ENCODE results near the gene QPCT. TPM values are rescaled to one million over a fixed set of nuclear protein-coding genes. Genes with fewer than 3 reads are reported as not detected.

QPCT gene
- total RNA-seq, 1 experiment from 2014 or later: 13.6 TPM

DNA sequence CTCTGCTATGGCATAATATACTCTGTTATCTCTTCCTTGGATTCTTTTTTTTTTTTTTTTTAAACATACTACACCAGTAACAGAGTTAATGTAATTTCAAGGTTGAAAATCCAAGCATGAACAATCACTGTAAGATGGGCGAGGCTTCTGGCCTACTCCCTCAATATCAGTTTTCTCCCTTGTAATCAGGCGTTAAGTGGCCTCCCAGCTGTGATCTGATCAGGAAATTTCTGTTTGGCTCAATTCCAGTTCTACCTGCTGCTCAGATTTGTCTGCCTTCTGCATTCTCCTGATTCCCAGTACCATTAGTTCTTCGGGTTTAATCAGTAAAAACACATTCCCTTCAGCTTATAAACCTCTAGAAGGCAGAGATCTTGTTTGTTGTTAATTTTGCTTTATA is 38.4 kb upstream of the QPCT start (continued):
- TF ChIP-seq, protein P1, sequence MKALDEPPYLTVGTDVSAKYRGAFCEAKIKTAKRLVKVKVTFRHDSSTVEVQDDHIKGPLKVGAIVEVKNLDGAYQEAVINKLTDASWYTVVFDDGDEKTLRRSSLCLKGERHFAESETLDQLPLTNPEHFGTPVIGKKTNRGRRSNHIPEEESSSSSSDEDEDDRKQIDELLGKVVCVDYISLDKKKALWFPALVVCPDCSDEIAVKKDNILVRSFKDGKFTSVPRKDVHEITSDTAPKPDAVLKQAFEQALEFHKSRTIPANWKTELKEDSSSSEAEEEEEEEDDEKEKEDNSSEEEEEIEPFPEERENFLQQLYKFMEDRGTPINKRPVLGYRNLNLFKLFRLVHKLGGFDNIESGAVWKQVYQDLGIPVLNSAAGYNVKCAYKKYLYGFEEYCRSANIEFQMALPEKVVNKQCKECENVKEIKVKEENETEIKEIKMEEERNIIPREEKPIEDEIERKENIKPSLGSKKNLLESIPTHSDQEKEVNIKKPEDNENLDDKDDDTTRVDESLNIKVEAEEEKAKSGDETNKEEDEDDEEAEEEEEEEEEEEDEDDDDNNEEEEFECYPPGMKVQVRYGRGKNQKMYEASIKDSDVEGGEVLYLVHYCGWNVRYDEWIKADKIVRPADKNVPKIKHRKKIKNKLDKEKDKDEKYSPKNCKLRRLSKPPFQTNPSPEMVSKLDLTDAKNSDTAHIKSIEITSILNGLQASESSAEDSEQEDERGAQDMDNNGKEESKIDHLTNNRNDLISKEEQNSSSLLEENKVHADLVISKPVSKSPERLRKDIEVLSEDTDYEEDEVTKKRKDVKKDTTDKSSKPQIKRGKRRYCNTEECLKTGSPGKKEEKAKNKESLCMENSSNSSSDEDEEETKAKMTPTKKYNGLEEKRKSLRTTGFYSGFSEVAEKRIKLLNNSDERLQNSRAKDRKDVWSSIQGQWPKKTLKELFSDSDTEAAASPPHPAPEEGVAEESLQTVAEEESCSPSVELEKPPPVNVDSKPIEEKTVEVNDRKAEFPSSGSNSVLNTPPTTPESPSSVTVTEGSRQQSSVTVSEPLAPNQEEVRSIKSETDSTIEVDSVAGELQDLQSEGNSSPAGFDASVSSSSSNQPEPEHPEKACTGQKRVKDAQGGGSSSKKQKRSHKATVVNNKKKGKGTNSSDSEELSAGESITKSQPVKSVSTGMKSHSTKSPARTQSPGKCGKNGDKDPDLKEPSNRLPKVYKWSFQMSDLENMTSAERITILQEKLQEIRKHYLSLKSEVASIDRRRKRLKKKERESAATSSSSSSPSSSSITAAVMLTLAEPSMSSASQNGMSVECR (CRISPR knock-in tag; IDR thresholded peaks at IDR 0.05; ENCODE audit: borderline replicate concordance): no peak
- no peak for TF ChIP-seq FOXK1 (CRISPR knock-in tag; IDR thresholded peaks at IDR 0.05)
- no peak for TF ChIP-seq HMGA2 (CRISPR knock-in tag; IDR thresholded peaks at IDR 0.05)
- TF ChIP-seq ZNF121 (CRISPR knock-in tag; IDR thresholded peaks at IDR 0.05): no peak
- TF ChIP-seq, protein P2, sequence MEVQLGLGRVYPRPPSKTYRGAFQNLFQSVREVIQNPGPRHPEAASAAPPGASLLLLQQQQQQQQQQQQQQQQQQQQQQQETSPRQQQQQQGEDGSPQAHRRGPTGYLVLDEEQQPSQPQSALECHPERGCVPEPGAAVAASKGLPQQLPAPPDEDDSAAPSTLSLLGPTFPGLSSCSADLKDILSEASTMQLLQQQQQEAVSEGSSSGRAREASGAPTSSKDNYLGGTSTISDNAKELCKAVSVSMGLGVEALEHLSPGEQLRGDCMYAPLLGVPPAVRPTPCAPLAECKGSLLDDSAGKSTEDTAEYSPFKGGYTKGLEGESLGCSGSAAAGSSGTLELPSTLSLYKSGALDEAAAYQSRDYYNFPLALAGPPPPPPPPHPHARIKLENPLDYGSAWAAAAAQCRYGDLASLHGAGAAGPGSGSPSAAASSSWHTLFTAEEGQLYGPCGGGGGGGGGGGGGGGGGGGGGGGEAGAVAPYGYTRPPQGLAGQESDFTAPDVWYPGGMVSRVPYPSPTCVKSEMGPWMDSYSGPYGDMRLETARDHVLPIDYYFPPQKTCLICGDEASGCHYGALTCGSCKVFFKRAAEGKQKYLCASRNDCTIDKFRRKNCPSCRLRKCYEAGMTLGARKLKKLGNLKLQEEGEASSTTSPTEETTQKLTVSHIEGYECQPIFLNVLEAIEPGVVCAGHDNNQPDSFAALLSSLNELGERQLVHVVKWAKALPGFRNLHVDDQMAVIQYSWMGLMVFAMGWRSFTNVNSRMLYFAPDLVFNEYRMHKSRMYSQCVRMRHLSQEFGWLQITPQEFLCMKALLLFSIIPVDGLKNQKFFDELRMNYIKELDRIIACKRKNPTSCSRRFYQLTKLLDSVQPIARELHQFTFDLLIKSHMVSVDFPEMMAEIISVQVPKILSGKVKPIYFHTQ (CRISPR knock-in tag; IDR thresholded peaks at IDR 0.05): no peak
- TF ChIP-seq NR1H2 (CRISPR knock-in tag; IDR thresholded peaks at IDR 0.05): no peak
- TF ChIP-seq, protein P3, sequence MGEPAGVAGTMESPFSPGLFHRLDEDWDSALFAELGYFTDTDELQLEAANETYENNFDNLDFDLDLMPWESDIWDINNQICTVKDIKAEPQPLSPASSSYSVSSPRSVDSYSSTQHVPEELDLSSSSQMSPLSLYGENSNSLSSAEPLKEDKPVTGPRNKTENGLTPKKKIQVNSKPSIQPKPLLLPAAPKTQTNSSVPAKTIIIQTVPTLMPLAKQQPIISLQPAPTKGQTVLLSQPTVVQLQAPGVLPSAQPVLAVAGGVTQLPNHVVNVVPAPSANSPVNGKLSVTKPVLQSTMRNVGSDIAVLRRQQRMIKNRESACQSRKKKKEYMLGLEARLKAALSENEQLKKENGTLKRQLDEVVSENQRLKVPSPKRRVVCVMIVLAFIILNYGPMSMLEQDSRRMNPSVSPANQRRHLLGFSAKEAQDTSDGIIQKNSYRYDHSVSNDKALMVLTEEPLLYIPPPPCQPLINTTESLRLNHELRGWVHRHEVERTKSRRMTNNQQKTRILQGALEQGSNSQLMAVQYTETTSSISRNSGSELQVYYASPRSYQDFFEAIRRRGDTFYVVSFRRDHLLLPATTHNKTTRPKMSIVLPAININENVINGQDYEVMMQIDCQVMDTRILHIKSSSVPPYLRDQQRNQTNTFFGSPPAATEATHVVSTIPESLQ (CRISPR knock-in tag; IDR thresholded peaks at IDR 0.05): no peak

DNA sequence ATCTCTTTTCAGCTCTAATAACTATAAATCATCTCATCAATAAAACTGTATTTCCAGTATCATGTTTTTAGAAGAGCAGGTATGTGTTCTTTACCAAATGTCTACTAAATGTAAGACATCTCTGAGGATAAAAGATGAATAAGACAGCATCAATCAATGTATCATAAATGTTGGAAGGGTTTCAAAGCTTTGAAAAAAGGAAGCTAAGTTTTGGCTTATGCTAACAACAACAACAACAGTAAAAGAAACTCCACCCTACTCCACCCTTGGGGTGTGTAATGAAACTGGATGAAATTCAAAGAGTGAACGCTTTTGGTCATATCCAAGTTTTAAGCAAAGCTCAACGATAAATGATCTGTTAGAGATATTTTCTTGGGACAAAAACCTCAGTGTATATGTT is 36.9 kb upstream of the QPCT start:
- peaks cover 54% of the 10 kb centered on the region for H3K4me1 Mint-ChIP-seq
- ATAC-seq (no peak), DNase-seq (ENCODE audit: low spot score) (no peak)
- no peak for TF ChIP-seq ZNF671 (CRISPR knock-in tag; IDR thresholded peaks at IDR 0.05)
- TF ChIP-seq ETV6 (CRISPR knock-in tag; IDR thresholded peaks at IDR 0.05): no peak
- TF ChIP-seq, protein P4, sequence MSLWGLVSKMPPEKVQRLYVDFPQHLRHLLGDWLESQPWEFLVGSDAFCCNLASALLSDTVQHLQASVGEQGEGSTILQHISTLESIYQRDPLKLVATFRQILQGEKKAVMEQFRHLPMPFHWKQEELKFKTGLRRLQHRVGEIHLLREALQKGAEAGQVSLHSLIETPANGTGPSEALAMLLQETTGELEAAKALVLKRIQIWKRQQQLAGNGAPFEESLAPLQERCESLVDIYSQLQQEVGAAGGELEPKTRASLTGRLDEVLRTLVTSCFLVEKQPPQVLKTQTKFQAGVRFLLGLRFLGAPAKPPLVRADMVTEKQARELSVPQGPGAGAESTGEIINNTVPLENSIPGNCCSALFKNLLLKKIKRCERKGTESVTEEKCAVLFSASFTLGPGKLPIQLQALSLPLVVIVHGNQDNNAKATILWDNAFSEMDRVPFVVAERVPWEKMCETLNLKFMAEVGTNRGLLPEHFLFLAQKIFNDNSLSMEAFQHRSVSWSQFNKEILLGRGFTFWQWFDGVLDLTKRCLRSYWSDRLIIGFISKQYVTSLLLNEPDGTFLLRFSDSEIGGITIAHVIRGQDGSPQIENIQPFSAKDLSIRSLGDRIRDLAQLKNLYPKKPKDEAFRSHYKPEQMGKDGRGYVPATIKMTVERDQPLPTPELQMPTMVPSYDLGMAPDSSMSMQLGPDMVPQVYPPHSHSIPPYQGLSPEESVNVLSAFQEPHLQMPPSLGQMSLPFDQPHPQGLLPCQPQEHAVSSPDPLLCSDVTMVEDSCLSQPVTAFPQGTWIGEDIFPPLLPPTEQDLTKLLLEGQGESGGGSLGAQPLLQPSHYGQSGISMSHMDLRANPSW (CRISPR knock-in tag; conservative IDR thresholded peaks at IDR 0.05; ENCODE audit: low read depth): no peak
- no peak for TF ChIP-seq FOXJ3 (CRISPR knock-in tag; IDR thresholded peaks at IDR 0.05; ENCODE audit: borderline replicate concordance)
- TF ChIP-seq, protein P5, sequence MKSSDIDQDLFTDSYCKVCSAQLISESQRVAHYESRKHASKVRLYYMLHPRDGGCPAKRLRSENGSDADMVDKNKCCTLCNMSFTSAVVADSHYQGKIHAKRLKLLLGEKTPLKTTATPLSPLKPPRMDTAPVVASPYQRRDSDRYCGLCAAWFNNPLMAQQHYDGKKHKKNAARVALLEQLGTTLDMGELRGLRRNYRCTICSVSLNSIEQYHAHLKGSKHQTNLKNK (CRISPR knock-in tag; IDR thresholded peaks at IDR 0.05): no peak
- no peak for TF ChIP-seq SOX15 (CRISPR knock-in tag; IDR thresholded peaks at IDR 0.05)
- TF ChIP-seq NR2C2 (CRISPR knock-in tag; IDR thresholded peaks at IDR 0.05): no peak
- TF ChIP-seq, protein P6, sequence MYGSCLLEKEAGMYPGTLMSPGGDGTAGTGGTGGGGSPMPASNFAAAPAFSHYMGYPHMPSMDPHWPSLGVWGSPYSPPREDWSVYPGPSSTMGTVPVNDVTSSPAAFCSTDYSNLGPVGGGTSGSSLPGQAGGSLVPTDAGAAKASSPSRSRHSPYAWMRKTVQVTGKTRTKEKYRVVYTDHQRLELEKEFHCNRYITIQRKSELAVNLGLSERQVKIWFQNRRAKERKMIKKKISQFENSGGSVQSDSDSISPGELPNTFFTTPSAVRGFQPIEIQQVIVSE (CRISPR knock-in tag; IDR thresholded peaks at IDR 0.05; ENCODE audit: borderline replicate concordance): no peak
- TF ChIP-seq, protein P7, sequence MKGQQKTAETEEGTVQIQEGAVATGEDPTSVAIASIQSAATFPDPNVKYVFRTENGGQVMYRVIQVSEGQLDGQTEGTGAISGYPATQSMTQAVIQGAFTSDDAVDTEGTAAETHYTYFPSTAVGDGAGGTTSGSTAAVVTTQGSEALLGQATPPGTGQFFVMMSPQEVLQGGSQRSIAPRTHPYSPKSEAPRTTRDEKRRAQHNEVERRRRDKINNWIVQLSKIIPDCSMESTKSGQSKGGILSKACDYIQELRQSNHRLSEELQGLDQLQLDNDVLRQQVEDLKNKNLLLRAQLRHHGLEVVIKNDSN (CRISPR knock-in tag; IDR thresholded peaks at IDR 0.05): no peak
- TF ChIP-seq ZNF396 (CRISPR knock-in tag; IDR thresholded peaks at IDR 0.05; ENCODE audit: borderline replicate concordance): no peak
- no peak for TF ChIP-seq ZNF138 (CRISPR knock-in tag; conservative IDR thresholded peaks at IDR 0.05)
- no peak for TF ChIP-seq PRRX2 (CRISPR knock-in tag; IDR thresholded peaks at IDR 0.05)
- no peak for TF ChIP-seq RELA (CRISPR knock-in tag; IDR thresholded peaks at IDR 0.05; ENCODE audit: borderline replicate concordance)
- H3K27me3 Mint-ChIP-seq (ENCODE audit: low read depth): no peaks in the 10 kb centered on the region
- H3K27ac Mint-ChIP-seq: no peak overlapping the region
- no peak overlapping the region for H3K4me3 Mint-ChIP-seq
- peaks cover 3% of the 10 kb centered on the region; the same call in 1 of the 2 replicates for H3K36me3 Mint-ChIP-seq
- CTCF ChIA-PET: interaction anchor here (0.7 to 0.9 kb wide), 3 partner anchors 107 to 757 kb away, joined by 3 to 4 read pairs (median 3); no protein-coding TSS in a partner anchor
- POLR2A ChIA-PET: no interaction called here
- H3K9me3 Mint-ChIP-seq: no peaks in the 10 kb centered on the region
